HG02759 (cell line): ENCODE data around the gene PTPN6.

Experiments used
- ATAC-seq: cut with Tn5 transposase; IDR thresholded peaks from one replicate; pipeline ENCODE4 v1.9.1; 2021; ENCODE audit warnings: mild to moderate bottlenecking, moderate library complexity; ENCODE audit not compliant: unreplicated experiment

The PTPN6 gene

DNA sequence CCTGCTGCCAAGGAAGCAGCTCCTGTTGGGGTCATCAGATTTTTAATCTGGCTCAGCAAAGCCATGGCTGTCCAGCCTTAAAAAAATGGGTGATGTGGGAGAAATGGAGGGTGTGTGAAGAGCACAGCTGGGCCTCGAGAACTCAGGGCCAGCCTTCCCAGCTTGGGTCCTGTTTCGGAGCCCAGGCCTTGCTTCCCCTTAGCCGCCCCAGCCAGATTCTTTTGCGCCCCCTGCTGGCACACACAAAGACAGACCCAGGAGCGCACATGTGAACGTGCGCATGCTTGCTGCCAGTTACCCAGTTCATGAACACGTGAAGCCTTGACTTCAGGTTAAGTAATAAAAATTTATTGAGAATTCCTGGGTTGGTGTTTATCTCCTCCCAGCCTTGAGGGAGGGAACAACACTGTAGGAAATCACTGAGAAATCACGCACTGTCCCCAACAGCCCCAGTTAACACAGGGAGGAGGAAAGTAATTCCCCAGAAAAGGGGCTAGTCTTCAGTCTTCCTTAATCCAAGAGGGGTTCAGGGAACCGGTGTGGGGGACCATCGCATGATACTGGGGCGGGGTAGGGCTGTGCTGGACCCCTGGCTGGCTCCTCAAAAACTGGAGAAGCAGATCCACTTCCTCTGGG is 14.0 kb downstream of the PTPN6 start:
- peak; percentile 52 for ATAC-seq

DNA sequence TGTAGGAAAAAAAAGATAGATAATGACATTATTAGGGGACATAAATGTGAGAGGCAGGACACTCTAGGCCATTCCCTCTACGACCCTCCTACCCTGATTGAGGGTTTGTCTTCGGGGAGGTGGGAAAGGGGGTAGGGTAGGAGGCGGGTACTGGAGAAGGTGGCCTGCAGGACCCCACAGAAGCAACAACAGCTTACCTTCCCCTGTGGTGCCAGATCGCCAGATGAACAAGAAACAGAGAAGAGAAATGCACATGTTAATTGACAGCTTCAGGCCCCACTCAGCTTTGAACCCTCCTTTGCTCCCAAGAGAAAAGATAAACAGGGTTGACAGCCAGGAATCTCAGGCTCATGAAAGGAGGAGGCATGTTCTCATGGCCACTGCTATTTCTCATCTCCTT is 14.6 kb downstream of the PTPN6 start:
- ATAC-seq: no peak

DNA sequence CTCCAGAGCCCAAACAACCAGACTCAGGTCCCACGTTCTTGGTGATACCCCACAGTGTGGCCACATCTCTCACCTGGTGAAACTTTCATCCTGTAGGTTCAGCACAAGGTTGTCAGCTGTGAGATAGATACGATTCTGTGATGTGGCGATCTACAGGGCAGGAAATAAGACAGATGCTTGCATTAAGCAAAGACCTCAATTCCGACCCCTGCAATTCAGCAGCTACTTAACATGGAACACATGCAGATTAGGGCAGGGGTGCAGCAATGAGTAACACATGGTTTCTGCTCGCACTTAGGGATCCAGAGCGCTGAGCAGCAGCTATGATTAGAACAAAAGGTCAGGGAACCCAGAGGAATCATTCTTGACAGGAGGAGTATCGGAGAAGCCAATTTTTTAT is 15.2 kb downstream of the PTPN6 start:
- ATAC-seq: no peak

DNA sequence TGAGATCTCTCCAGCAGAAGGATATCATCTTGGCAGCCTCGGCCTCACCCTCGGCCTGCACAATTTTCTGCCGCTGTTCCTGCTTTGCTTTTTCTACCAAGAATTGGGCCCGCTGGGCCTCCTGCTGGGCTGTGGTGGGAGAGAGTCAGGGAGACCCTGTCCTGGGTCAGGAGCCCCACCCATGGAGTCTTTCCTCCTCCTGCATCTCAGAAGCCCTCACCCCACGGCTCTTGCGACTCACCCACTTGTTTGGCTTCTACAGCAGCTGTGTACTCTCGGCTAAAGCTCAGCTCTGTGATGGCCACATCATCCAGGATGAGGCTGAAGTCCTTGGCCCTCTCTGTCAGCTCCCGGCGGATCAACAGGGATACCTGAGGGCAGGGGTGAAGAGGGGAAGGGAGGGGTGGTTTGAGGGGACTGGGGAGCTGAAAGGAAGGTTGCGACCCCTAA is 16.5 kb downstream of the PTPN6 start:
- no peak for ATAC-seq

DNA sequence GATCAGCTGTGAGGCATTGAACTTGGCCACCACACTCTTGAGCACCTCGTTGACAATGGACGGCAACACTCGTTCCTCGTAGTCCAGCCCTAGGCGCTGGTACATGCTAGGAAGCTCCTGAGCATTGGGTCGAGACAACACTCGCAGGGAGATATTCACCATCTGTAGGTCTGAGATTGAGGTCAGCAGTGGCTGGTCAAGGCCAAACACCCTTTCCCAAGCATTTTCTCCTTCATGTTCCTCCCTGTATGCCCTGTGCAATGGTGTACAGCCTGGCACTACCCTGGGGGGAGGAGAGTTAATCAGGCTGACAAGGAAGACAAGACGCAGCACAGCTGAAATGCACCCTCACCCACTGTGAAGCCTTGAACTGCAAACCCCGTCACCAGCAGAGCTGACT is 17.3 kb downstream of the PTPN6 start:
- ATAC-seq: no peak

DNA sequence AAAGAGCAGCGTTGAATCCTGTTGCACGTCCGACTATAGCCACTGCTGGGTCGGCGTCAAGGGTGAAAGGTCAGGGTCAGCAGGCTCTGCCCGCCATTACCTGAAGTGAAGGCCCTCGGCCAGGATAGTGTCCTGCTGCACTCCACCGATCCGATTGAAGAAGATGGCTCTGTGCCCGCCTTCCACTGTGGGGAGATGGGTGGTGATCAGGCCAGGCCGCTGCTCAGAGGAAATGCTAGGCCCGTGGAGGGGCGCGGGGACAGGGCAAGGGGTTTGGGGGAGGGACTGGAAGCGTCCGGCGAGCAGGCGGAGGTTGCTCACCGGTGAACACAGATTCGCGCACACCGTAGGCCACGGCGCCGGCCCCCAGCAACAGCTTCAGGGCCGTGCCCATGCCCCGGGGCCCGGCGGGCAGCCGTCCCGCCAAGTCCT is 19.0 kb downstream of the PTPN6 start:
- peak; percentile 34 for ATAC-seq

DNA sequence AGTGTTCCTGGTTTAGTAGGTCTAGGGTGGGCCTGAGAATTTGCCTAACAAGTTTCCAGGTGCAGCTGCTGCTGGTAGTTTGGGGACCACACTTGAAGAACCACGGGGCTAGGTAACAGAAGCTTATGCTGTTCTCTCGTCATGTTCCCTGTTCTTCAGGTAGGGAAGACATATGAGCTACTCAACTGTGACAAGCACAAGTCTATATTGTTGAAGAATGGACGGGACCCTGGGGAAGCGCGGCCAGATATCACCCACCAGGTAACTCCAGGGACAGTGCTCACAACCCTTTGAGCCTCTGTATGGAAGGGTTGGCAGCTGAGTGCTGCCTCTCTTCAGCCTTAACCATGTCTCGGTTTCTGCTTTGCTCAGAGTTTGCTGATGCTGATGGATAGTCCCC is 23.0 kb downstream of the PTPN6 start:
- ATAC-seq: no peak

DNA sequence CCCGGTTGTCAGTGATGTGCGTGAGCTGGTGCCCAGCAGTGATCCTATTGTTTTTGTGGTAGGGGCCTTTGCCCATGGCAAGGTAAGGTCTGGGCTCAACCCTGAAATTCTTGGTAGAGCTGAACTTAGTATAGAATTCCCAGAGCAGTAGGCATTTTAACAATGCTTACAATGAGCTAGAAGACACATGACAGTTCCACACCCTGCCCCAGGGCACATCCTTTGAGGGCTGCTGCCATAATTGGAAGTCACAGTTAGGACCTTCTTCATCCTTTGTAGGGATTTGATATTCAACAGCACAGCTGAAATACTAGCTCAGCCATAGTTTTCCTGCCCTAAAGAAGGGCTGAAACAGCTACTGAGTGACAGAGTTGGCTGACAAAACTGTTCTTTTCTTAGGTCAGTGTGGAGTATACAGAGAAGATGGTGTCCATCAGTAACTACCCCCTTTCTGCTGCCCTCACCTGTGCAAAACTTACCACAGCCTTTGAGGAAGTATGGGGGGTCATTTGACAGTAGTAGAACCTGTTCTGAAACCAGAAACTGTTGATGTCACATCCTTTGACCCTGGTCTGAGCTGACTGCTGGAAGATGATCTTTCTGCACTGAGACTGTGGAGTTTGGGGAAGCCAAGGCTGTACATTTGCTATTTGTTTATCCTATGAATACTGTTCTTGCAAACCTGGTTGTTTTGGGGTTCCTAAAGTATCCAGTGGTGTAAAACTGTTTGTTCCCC is 24.3 kb downstream of the PTPN6 start:
- no peak for ATAC-seq

DNA sequence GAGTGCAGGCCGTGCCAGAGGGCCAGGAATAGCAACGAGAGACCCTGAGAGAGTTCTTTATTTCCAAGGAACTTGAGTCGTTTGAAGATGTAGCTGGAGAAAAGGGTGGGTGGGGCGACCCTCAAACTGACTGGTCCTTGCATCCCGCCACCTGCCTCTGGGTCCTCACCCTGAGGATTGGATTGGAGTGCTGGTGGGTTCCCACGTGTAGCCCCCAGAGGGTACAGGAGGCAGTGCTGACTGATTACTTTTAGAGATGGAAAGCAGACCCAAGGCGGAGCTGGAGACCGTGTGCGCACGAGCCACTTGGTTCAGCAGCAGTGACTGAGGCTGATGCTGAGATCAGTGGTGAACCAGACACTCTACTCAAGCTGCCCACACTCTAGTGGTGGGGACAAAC is 26.5 kb downstream of the PTPN6 start:
- no peak for ATAC-seq

DNA sequence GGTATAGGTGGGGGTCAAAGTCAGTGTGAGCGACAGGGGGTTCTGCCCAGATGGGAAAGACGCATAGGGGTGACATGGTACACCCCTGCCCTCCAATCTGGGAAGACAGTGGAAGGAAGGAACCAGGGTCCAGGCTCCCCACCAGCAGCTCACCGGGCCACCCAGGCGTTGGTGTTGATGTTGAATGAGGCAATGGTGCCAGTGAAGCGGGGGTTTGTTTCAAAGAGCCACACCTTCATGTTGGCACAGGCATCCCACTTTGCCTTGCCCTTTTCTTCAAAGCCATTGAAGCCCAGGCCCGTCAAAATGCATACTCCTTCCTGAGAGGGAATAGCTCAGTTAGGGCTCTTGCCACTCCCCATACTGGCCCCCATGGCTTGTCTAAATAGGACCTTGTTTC is 27.0 kb downstream of the PTPN6 start:
- no peak for ATAC-seq

DNA sequence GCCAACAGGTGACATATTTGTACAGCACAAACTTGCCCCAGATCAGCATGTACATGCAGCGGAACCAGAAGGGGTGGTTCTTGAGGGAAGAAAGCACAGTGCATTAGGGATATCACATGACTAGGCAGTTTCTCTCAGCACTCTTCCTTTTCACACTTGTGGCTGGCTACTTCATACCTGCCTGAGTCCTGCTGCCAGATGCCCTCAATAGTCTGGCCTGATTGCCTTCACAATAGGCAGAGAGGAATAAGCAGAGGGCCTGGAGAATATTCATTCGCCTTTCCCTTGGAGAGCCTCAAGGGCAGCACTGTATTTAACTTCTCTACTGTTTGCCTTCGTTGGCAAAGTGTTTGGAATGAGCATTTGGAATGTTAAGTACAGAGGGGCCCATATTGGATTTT is 27.5 kb downstream of the PTPN6 start:
- ATAC-seq: no peak

DNA sequence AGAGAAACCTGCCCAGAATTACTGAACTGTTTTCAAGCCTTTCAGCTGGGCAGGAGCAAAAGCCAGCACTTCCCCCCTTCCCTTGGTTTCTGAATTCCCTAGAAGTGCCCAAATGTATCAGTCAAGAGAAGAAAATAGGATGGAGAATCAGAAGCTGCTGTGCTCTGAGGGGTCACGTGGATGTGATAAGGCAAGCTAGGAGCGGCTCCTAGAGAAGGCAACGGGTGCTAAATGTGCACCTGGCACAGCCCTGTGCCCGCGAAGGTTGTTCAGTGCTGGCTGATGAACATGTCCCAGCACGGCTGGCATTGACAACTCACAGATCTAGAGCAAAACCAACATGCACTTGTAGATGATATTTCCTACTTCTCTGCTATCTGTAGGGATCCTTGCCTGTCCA is 27.9 kb downstream of the PTPN6 start:
- ATAC-seq: no peak

DNA sequence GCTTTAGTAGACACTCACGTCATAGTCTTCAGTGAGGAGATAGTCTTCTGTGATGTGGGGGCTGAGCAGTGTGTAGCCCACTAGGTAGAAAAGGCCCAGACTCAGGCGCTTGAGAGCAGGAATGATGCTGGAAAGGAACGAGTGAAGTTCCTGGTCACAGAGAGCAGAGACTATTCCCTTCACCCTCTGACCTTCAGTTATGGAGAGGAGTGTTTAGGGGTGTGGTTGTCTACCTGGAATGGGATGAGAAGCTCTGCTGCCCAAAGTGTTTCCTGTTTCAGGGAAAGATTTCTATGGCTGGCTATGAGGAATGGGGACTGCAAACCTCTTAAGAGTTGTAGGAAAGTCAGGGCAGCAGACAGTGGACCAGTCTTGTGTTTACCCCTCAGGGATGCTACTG is 28.3 kb downstream of the PTPN6 start:
- ATAC-seq: no peak

DNA sequence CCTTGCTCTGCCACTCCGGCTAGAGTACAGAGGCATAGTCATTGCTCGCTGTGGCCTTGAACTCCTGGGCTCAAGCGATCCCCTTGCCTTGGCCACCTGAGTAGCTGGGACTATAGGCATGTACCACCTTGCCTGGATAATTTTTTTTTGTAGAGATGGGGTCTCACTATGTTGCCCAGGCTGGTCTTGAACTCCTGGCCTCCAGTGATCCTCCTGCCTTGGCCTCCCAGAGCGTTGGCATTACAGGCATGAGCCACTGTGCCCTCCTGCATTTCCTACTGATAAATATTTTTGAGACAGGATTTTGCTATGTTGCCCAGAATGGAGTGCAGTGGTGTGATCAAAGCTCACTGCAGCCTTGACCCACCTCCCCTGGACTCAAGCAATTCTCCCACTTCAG is 28.9 kb downstream of the PTPN6 start:
- no peak for ATAC-seq

DNA sequence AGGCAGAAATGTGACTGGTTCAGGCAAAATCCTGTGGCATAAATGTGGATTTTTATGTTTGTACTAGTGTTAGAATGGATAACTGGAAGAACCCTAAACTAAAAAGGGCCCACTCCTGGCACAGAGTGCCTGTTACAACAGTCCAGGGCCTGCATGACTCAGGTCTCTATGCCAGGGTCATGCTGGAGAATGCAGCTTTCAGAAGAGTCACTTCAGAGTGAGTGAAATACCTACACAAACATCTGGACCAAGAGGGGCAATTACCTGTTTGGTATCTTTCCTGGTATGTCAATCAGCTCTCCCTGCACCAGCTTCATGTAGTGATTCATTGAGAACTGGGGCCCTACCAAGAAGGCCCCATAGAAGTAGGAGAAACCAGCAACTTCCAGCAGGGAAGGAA is 29.6 kb downstream of the PTPN6 start:
- ATAC-seq: no peak

DNA sequence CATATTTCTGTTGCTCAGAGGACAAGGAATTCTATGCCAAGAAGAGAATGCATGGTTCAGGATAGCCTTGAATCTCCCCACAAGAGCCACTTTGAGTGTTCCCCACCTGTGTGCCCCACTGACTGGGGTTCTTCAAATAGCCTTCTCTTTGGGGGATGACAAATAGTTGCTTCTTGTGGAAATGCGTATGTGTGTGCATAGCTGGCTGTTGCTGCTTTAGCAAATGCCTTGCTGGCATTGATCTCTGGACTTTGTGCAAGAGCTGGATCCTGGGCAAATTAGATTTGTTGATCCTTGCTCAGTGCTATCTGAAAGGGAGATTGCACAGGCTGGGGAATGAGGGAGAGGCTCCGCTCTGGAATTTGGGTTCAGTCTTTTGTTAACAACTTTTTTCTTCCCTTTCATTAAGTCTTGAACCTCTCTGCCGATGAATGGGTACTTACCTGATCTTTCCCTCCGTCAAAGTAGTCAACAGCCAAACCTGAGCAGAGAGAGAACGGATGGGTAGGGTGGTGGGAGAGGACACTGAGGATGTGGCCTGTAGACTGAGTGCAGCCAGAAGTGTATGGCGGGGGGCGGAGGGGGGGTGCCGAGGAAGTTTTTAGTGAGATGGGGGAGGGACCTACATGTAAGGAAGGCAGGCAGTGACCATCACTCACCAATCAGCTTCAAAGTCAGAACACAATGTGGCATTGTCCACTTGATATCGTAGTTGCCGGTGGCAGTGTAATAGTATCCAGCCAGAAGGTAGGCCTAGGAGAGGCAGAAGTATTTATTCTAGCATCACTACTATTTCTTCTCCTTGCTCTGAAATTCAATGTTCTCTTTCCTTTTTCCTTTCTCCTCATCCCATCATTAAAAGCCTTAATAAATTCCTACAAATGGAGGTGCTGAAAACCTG is 30.2 kb downstream of the PTPN6 start:
- ATAC-seq: no peak

DNA sequence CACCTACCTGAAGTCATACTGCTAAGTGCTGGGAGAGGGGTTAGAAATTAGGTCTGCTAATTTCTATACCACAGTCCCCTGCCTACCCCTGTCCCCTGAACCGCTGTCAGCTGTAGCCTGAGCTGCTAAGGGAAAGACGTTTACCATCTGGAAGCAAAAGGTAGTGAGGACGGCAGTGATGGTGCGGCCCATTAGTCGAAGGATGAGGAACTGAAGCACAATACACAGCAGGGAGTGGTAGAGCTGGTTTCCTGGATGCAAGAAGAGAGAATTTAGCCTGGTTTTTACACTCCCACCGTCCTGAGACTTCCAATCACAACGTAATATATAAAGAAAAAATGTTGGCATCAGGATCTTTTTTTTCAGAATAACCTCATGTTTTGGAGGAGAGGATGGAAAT is 31.4 kb downstream of the PTPN6 start:
- no peak for ATAC-seq

DNA sequence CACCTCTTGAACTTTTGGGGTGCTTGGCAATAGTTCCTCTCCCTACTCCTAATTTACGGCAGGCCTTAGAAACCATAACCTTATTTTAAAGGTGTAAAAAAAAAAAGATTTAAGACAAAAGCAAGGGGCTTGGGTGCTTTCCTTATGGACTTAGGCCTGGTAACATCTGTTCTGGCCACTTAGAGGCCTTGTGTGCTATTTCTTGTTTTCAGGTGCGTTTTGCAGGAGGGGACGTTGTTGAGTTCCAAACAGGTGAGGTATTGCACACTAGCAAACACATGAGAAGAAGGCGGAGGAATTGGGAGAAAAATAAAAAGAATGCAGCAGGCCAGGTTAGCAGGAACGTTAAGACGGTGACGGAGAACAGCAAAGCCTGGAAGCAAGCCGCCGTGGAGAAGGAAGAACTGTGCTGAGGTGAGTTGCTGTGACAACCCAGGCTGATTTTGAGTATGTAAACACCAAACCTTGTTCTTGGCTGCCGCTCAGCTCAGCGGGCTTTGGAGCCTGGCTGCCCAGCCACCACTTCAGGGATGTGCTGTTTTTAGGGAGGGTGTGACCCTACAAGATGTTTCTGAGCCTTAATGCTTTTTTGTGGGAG is 36.9 kb downstream of the PTPN6 start:
- no peak for ATAC-seq

DNA sequence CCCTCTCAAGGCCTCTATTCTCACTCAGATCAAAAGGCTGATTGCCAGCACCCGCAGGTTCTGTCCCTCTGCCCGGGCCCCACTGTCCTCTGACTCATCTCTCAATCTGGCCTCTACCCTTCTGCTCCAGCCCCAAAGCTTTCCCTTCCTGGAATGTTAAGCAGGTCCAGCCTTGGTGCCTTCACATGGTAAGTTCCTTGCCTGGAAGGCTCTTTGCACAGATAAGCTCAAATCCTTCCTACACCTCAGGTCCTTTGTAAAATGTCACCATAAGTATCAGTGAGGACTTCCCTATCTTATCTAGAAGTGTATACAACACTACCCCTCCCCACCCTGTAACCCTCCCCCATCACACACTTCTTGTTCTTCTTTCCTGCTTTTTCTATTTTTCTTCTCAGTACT is 44.9 kb downstream of the PTPN6 start:
- no peak for ATAC-seq

DNA sequence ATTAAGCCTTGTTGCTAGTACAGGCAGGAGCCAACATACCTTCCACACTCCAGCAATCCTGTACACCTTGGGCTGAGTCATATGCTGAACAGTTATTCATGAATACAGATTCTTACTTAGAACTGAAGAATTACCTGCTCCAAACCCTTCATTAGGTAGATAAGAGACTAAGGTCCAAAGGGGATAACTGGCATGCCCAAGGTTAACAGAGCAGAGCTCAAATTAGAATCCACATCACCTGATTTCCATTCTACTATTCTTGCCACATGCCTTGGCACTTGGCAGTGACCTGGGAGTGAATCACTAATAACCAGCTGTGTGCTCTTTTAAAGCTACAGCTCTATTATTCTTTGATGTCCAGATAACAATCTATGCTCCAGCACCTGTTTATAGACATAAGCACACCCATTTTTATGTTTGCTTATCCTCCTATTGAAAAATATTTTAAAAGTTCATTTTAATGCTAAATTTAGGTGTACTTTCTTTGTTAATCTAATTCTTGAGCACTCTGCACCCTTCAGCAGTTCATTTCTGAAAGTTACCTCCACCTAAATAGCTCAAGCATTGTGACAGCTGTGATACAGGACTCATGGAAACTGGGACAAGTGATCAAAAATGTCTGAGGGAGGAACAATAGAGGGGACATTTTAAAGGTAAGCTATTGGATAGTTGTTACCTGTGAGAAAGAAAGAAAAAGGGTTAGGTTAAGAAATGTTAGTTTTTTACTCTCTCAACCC is 47.7 kb downstream of the PTPN6 start:
- no peak for ATAC-seq
